Stimulated activated CD8-positive, alpha-beta memory T cell treated with anti-CD3 and anti-CD28 coated beads, Interleukin-15, amount 100 ng/mL, for 1 hour (primary cell): ENCODE results near the gene WDPCP.
"Not testable (repeated sequence)": the region's sequence is repeated elsewhere in the genome, so short reads cannot be mapped to it uniquely, and the experiment has no call there.

ENCODE experiments used
- DNase-seq: peaks from one replicate; pipeline ENCODE4 v3.0.0-alpha.2; 2020; ENCODE audit warnings: low read depth

The WDPCP gene

DNA sequence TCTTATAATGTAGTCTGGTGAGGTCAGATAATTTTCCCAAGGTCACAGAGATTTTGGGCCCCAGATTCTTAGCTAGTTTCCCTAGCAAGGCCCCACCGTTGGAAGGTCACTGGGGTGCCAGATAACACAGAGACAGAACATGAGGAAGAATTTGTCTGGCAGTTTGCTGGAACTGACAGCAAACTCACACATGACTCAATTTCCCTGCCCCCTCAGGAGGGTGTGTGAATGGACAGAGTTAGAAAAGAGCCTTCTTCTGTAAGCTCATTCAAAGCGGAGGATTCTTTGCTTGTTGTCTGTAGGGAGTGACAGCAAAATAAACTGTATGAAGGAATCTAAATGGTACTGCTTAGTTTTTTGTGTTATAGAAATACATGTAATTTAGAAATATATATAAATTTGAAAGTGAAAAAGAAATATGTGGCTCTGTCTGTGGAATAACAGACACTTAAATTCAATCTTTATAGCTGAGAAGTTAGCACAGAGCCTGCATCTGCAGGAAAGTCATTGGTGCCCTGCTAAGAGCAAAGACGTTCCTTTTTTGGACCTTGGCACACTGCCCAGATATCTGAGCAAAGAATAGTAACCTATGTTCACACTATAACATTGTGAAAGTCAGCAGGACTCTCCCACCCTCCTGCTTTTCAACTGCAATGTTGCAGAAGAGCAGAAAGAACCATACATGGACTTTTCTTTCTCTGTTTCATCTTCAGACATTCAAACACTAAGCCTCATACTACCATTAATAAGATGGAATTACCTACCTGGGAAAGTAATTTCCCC, 2.5 kb upstream of the WDPCP start:
- DNase-seq: no peak

DNA sequence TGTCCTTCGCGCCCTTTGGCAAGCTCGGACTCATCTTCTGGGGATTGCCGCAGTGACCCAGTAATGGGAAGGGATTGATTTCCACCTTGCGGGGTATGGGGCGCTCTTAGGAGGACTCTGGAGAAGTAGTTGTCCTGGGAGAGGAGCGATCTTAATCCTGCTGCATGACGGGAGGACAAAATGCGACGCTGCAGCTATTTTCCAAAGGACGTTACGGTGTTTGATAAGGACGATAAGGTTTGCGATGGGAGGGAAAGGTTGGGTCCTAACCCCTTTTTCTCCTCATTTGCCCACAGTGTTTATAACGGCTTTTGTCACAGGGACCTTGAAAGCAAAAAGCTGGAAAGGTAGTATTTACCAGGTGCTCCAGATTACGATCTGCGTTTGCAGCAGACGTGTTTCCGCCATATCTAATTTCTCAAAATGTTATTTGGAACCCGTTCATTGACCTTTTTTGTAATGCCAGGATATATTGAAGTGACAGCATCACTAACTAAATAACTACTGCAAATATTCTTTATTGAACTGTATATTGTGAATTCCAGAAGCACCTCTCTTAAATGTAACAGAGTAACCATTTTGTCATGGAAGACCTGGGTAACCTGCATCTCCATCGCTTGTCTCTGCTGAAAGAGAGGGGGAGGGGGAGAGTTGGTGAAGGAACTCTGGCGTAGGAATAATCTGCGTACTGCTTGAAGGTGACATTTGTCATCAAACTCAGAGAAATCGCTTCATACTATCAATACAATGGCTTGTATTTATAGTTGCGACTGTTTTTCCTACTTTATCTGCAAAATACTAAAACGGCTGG, 1.1 kb upstream of the WDPCP start:
- peak; percentile 3 for DNase-seq

- DNase-seq: no peak
Measured at GRCh38 chr2:63587814-63588384, 378 bp downstream of the WDPCP start.

DNA sequence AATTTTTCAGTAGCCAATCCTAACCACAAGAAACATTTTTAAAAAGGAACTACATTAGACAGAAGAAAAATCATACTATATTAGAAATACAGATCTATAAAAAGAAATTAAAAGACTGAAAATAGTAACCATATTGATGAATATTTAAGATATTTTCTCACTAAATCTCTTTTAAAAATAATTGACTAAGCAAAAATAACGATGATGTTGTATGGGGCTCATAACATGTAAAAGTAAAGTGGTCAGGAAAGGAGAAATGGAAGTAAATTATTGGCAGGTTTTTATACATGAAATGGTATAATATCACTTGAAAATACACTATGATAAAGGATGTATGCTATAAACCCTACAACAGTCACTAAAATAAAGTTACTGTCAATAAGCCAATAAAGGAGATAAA, 5.4 kb downstream of the WDPCP start:
- no peak for DNase-seq

GRCh38 chr2:63581298-63581961, 6.8 kb downstream of the WDPCP start:
- no peak for DNase-seq

DNA sequence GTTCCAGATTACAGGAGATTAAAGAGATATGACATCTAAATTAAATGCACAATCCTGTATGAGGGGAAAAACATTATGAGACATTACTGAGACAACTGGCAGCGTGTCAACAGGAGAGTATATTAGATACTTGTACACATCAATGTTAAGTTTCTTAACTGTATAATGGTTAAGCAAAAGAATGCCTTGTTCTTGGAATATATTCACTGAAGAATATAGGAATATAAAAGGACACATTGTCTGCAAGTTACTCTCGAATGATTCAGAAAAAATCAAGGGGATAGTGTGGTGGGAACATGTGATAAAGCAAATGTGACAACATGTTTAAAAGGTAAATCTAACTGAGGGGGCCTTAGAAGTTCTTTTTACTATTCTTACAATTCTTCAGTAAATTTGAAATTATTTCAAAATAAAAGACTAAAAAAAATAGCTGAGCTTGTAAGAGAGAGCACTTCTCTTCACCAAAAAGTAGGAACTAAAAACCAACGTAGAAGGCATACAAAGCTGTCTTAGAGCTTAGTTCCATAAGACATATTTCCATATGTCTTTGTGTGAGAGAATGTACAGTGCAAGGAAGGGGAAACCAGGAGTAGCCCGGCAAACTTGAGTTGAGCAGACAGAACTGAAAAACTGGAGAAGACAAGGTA, 7.5 kb downstream of the WDPCP start:
- DNase-seq: no peak

GRCh38 chr2:63578767-63579166, 9.5 kb downstream of the WDPCP start:
- no peak for DNase-seq

GRCh38 chr2:63576546-63576945, 11.7 kb downstream of the WDPCP start:
- no peak for DNase-seq

DNA sequence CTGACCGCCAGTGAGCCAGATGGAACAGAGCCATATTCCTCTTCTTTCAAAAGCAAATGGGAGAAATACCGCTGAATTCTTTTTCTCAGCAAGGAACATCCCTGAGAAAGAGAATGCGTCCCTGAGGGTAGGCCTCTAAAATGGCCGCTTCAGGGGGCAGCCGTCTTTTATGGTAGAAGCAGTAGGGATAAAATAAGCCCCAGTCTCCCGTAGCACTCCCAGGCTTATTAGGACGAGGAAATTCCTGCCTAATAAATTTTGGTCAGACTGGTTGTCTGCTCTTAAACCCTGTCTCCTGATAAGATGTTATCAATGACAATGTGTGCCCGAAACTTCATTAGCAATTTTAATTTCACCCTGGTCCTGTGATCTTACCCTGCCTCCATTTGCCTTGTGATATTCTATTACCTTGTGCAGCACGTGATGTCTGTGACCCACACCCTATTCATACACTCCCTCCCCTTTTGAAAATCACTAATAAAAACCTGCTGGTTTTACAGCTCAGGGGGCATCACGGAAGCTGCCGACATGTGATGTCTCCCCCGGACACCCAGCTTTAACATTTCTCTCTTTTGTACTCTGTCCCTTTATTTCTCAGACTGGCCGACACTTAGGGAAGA, 14.4 kb downstream of the WDPCP start:
- DNase-seq: not testable (repeated sequence)

DNA sequence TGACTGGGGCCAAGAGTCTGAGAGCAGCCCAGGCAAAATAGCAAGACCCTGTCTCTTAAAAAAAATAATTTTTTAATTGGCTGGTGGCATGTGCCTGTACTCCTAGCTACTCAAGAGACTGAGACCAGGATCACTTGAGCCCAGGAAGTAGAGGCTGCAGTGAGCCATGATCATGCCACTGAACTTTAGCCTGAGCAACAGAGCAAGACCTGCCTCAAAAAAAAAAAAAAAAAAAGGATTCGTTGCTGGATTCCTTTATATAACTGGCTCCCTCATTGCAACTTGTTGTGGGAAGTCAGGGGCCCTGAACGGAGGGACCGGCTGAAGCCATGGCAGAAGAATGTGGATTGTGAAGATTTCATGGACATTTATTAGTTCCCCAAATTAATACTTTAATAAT, 15.3 kb downstream of the WDPCP start:
- DNase-seq: not testable (repeated sequence)

- no peak for DNase-seq
Measured at GRCh38 chr2:63572001-63572400, 16.3 kb downstream of the WDPCP start.

DNA sequence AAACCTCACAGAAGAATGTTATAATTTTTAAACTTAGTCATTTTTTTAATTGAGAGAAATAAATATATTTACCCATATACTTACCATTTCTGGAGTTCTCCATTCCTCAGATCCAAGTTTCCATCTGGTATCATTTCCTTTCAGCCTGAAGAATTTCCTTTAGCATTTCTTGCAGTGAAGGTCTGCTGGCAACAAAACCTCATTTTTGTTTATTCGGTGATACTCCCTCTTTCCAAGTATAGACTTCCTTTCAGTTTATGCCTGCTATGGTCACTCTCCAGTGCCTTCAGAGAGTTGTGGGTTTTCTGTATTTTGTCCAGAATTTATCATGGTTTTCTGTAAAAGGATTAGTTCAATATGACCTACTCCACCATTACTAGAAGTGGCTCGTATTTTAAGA, 17.0 kb downstream of the WDPCP start:
- DNase-seq: no peak

- no peak for DNase-seq
Measured at GRCh38 chr2:63569740-63570139, 18.5 kb downstream of the WDPCP start.

- no peak for DNase-seq
Measured at GRCh38 chr2:63562751-63563150, 25.5 kb downstream of the WDPCP start.

DNA sequence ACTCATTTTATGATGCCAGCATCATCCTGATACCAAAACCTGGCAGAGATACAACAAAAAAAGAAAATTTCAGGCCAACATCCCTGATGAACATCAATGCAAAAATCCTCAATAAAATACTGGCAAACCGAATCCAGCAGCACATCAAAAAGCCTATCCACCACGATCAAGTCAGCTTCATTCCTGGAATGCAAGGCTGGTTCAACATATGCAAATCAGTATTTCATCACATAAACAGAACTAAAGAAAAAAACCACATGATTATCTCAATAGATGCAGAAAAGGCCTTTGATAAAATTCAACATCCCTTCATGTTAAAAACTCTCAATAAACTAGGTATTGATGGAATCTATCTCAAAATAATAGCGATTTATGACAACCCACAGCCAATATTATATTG, 29.4 kb downstream of the WDPCP start:
- DNase-seq: not testable (repeated sequence)

DNA sequence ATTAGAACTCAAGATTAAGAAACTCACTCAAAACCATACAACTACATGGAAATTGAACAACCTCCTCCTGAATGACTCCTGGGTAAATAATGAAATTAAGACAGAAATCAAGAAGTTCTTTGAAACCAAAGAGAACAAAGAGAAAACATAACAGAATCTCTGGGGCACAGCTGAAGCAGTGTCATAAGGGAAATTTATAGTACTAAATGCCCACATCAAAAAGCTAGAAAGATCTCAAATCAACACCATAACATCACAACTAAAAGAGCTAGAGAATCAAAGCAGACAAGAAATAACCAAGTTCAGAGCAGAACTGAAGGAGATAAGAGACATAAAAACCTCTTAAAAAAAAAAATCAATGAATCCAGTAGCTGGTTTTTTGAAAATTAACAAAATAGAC, 30.5 kb downstream of the WDPCP start:
- not testable (repeated sequence) for DNase-seq

GRCh38 chr2:63555931-63556330, 32.3 kb downstream of the WDPCP start:
- no peak for DNase-seq

DNA sequence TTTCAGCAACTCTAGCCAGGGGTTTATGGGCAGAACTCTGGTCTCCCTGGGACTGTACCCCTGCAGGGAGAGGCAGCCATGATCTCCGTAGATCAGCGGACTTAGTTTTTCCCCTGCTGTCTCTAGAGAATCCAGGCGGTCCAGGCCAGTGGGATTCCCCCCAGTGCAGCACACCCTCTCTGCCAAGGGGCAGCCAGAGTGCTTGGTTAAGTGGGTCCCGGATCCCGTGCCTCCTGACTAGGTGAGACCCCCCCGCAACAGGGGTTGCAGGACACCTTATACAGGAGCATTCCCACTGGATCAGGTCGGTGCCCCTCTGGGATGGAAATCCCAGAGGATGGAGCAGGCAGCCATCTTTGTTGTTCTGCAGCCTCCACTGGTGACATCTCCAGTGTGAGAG, 33.0 kb downstream of the WDPCP start:
- no peak for DNase-seq

GRCh38 chr2:63553049-63553448, 35.2 kb downstream of the WDPCP start:
- DNase-seq: no peak

DNA sequence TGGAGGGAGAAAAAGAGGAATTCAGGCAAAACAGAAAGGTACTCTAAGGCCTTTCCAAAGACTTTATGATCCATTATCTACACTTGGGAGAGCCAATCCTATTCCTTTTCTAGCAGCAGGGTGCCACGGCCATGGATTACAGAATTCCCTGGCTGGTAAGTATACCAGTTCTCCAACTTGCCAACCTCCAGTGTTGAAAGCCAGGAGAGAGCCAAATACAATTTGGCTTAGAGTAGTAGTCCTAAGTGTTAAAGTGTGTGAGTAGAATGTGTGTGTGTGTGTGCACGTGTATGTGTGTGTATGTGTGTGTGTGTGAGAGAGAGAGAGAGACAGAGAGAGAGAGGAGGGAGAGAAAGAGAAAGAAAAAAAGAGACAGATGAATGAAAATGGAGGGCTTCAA, 43.3 kb downstream of the WDPCP start:
- no peak for DNase-seq

- no peak for DNase-seq
Measured at GRCh38 chr2:63544017-63544627, 44.2 kb downstream of the WDPCP start.
